HepG2 (cell line): Measurements from ENCODE around the gene OLR1. TPM values are rescaled to one million over a fixed set of nuclear protein-coding genes. Genes with fewer than 3 reads are reported as not detected.

Experiments used
- ATAC-seq: fragments of 200-7000 bp; cut with Tn5 transposase; 3 replicates; pipeline ENCODE4 v1.9.1; 2020; ENCODE audit warnings: mild to moderate bottlenecking, moderate library complexity
- BruUV-seq: library from RNA; stranded (reverse); fragments of 400-500 nt; replicated peaks from 2 replicates; lab custom pipeline; 2021; lab: Mats Ljungman, UMichigan
- CTCF ChIA-PET: fragments of 300-600 bp; formaldehyde crosslinking; extraction: SDS; loops from one replicate; lab custom pipeline; 2021; ENCODE audit warnings: low total read pairs, inconsistent platforms, low intra/inter-chr PET ratio; lab: Yijun Ruan, JAX
- POLR2A ChIA-PET: fragments of 350-600 bp; sonication (Branson Sonifier 250); formaldehyde crosslinking; loops from one replicate; lab custom pipeline; 2020; ENCODE audit warnings: antibody characterized with exemption, inconsistent platforms; lab: Yijun Ruan, JAX
- DNase-seq: peaks from one replicate; pipeline ENCODE4 v3.0.0-alpha.2; 2015; ENCODE audit warnings: low spot score
- FAIRE-seq: peaks from 3 replicates; lab custom pipeline; 2011; peaks lifted over from hg19 to GRCh38; lab: Jason Lieb, UNC
- H2AFZ ChIP-seq: one replicate; pipeline ENCODE4 v1.6.1; 2011; ENCODE audit warnings: low read length, inconsistent platforms
- H3K27ac ChIP-seq: fragments of 300-600 bp; 3 replicates; pipeline ENCODE4 v1.8.0; 2011; ENCODE audit warnings: mixed run types, mild to moderate bottlenecking, mixed read lengths, low read length, inconsistent platforms; ENCODE audit not compliant: insufficient read depth; ENCODE audit errors: extremely low read length
- H3K27me3 ChIP-seq, 2 experiments: fragments of 200-600 bp in 1 of 2; 2 replicates in 1 of 2; 3 replicates in 1 of 2; pipeline versions ENCODE4 v1.6.0 to v1.8.0; 2011; ENCODE audit warnings: low read length in 2 of 2, mild to moderate bottlenecking in 2 of 2, moderate library complexity in 2 of 2, inconsistent platforms in 1 of 2; ENCODE audit not compliant: insufficient read depth in 2 of 2, control insufficient read depth in 1 of 2
- H3K36me3 ChIP-seq, 2 experiments: fragments of 200-600 bp in 1 of 2; replicated peaks in 1 of 2; 2 replicates in 1 of 2; 3 replicates in 1 of 2; pipeline versions ENCODE4 v1.5.1 to v1.8.0; 2011; ENCODE audit warnings: low read length in 2 of 2, inconsistent platforms in 1 of 2; ENCODE audit not compliant: insufficient read depth in 2 of 2, control insufficient read depth in 1 of 2
- H3K4me1 ChIP-seq: 2 replicates; pipeline ENCODE4 v1.5.1; 2012; ENCODE audit warnings: low read length, inconsistent platforms; ENCODE audit not compliant: insufficient read depth
- H3K4me2 ChIP-seq: 2 replicates; pipeline ENCODE4 v1.6.0; 2011; ENCODE audit warnings: low read depth, low read length, inconsistent platforms
- H3K4me3 ChIP-seq, 3 experiments: fragments of 200-600 bp in 1 of 3; sonication (generic), shearing (Covaris generic) in 1 of 3; replicated peaks in 1 of 3; 2 replicates each; pipeline ENCODE4 v1.5.1; 2011 to 2016; ENCODE audit warnings: low read length in 3 of 3, inconsistent platforms in 2 of 3, low read depth in 2 of 3, mild to moderate bottlenecking in 2 of 3, control low read depth in 1 of 3, mixed read lengths in 1 of 3; ENCODE audit not compliant: insufficient read depth in 1 of 3
- H3K79me2 ChIP-seq: one replicate; pipeline ENCODE4 v1.6.1; 2011; ENCODE audit warnings: low read length, inconsistent platforms; ENCODE audit not compliant: insufficient read depth
- H3K9ac ChIP-seq: 2 replicates; pipeline ENCODE4 v1.6.0; 2011; ENCODE audit warnings: mild to moderate bottlenecking, low read depth, low read length, inconsistent platforms; ENCODE audit not compliant: insufficient read depth
- H3K9me3 ChIP-seq: 2 replicates; pipeline ENCODE4 v1.5.1; 2012; ENCODE audit warnings: mild to moderate bottlenecking, low read length
- H4K20me1 ChIP-seq: 2 replicates; pipeline ENCODE4 v1.6.0; 2011; ENCODE audit warnings: inconsistent platforms, mild to moderate bottlenecking, low read length, moderate library complexity; ENCODE audit not compliant: insufficient read depth
- AKAP8 ChIP-seq: sonication (generic); formaldehyde crosslinking; IDR thresholded peaks from 2 replicates; pipeline ENCODE4 v1.5.1; 2020; ENCODE audit warnings: mild to moderate bottlenecking, missing genetic modification reagents
- BHLHE40 ChIP-seq: IDR thresholded peaks from 2 replicates; pipeline ENCODE4 v1.6.1; 2011; ENCODE audit warnings: low read length, improper control_type of control experiment
- ERF ChIP-seq: IDR thresholded peaks from 2 replicates; pipeline ENCODE4 v1.6.1; 2018; ENCODE audit warnings: missing biosample characterization, missing genetic modification reagents
- HMG20B ChIP-seq: conservative IDR thresholded peaks from 2 replicates; pipeline ENCODE4 v1.6.1; 2016; ENCODE audit warnings: missing genetic modification reagents, missing compliant biosample characterization
- PRDM4 ChIP-seq: sonication (generic); formaldehyde crosslinking; IDR thresholded peaks from 2 replicates; pipeline ENCODE4 v1.9.0; 2021; ENCODE audit warnings: missing genetic modification reagents, borderline replicate concordance
- SNAI1 ChIP-seq: sonication (generic); formaldehyde crosslinking; IDR thresholded peaks from 2 replicates; pipeline ENCODE4 v1.5.0; 2020; ENCODE audit warnings: mild to moderate bottlenecking, missing genetic modification reagents, borderline replicate concordance
- WGBS: methylation state at CpG from one replicate; pipeline ENCODE4 v1.1.6; 2017; ENCODE audit warnings: low lambda C conversion rate; 5-methylcytosine and 5-hydroxymethylcytosine counted together
- in situ Hi-C: cut with HindIII; loops from 2 replicates; pipeline ENCODE4 v1.10.0; 2017; ENCODE audit warnings: low pct_unique_long_range_greater_than_20kb; ENCODE audit not compliant: extremely low pct_ligation_motif_present
- intact Hi-C: fragments of 100-400 bp; cut with micrococcal nuclease; formaldehyde crosslinking; loops from one replicate; pipeline ENCODE4 v1.10.0; 2022; ENCODE audit not compliant: unreplicated experiment
- polyA plus RNA-seq, 8 experiments: library from polyadenylated mRNA; depleted of rRNA in 3 of 8; stranded (reverse) in 7 of 8; unstranded in 1 of 8; fragments of >200 nt; fragmentation: Illumina TruSeq in 4 of 8; extraction: Trizol in 4 of 8; gene quantifications; 2 replicates each; pipeline versions ENCODE4 v1.2.1 to v1.2.3, GENCODE V29; 2011 to 2016; ENCODE audit warnings: low read depth in 4 of 8, missing spikeins in 1 of 8, mixed read lengths in 1 of 8; ENCODE audit not compliant: insufficient read depth in 1 of 8
- total RNA-seq, 5 experiments: library from RNA; depleted of rRNA; stranded (reverse); fragments of >200 nt; fragmentation: Illumina TruSeq; extraction: Trizol; gene quantifications; 2 replicates each; pipeline ENCODE4 v1.2.3, GENCODE V29; 2016; ENCODE audit warnings: low read depth in 1 of 5

Gene OLR1
- total and polyA plus RNA-seq, 2 of the 13 experiments (the other 11 are each of a cell fraction or from before 2014, with no cell fraction given) = not detected

GRCh38 chr12:10211101-10211939 lies 39.4 kb upstream of the OLR1 start:
- no peak overlapping the region for H2AFZ ChIP-seq
- peak overlapping the region; percentile 98 for H3K4me2 ChIP-seq
- DNase-seq = no peak
- peak overlapping the region in 1 of 3 experiments; percentile 82; a peak in 1 of 6 replicates for H3K4me3 ChIP-seq
- ChIA-PET CTCF (no interaction called here), POLR2A (no interaction called here)
- no peaks in the 10 kb centered on the region for H4K20me1 ChIP-seq
- TF ChIP-seq ERF (CRISPR knock-in tag) (no peak), BHLHE40 (peak; percentile 44; the same call in 1 of the 2 replicates), SNAI1 (no peak), PRDM4 (CRISPR knock-in tag) (no peak), AKAP8 (no peak), HMG20B (CRISPR knock-in tag) (no peak)
- no peaks in the 10 kb centered on the region for H3K79me2 ChIP-seq
- ATAC-seq = no peak
- peaks cover 19% of the 10 kb centered on the region; the same call in 1 of the 2 replicates for H3K4me1 ChIP-seq
- no peak for FAIRE-seq
- H3K36me3 ChIP-seq = no peaks in the 10 kb centered on the region
- in situ Hi-C loops (no loop called here), intact Hi-C loops (no loop called here)
- no peak overlapping the region for H3K9ac ChIP-seq
- no peaks in the 10 kb centered on the region; a peak in 1 of 5 replicates for H3K27me3 ChIP-seq
- no TSS peak for BruUV-seq
- H3K9me3 ChIP-seq = no peaks in the 10 kb centered on the region
- 68% methylated on average over 21 of the region's 25 CpGs for WGBS
- no peak overlapping the region for H3K27ac ChIP-seq
